ENCODE results near the gene KPRP.

GRCh38 chr1:152745765-152746444, 11.9 kb upstream of the KPRP start:
- TF ChIP-seq CTCF (IDR thresholded peaks at IDR 0.05) (no peak), POLR2A (IDR thresholded peaks at IDR 0.05) (no peak), POLR2AphosphoS5 (IDR thresholded peaks at IDR 0.05) (no peak)

Measured in breast epithelium (tissue), 3 donors.